Thyroid gland (tissue), 4 donors: Measurements from ENCODE around the gene NMNAT2. TPM values are rescaled to one million over a fixed set of nuclear protein-coding genes. Genes with fewer than 3 reads are reported as not detected.

ENCODE experiments used
- DNase-seq, 2 donors: peaks; one replicate each; pipeline ENCODE4 v3.0.0-alpha.2; 2019
- H3K27ac ChIP-seq, 3 donors: fragments of 200-600 bp; sonication (generic); 1 replicate in 2 of 3; 2 replicates in 1 of 3; pipeline ENCODE4 v1.5.1; 2016 to 2019; ENCODE audit warnings: mild to moderate bottlenecking in 1 of 3, moderate library complexity in 1 of 3
- H3K27me3 ChIP-seq: fragments of 200-600 bp; sonication (generic); one replicate; pipeline ENCODE4 v1.5.1; 2019
- H3K36me3 ChIP-seq, 2 donors: fragments of 200-600 bp; sonication (generic); one replicate each; pipeline ENCODE4 v1.5.1; 2016 to 2019
- H3K4me1 ChIP-seq, 2 donors: fragments of 200-600 bp; sonication (generic); one replicate each; pipeline ENCODE4 v1.5.1; 2017 to 2019
- H3K4me3 ChIP-seq, 3 donors: fragments of 200-600 bp; sonication (generic); replicated peaks in 1 of 3; 1 replicate in 2 of 3; 2 replicates in 1 of 3; pipeline ENCODE4 v1.5.1; 2016; ENCODE audit warnings: mild to moderate bottlenecking in 1 of 3
- H3K9me3 ChIP-seq: fragments of 200-600 bp; sonication (generic); one replicate; pipeline ENCODE4 v1.5.1; 2017
- POLR2A ChIP-seq, 2 donors: fragments of 450-650 bp; IDR thresholded peaks; one replicate each; pipeline ENCODE4 v1.6.1; 2017; ENCODE audit warnings: antibody characterized with exemption in 2 of 2, mild to moderate bottlenecking in 2 of 2, moderate library complexity in 1 of 2
- WGBS, 2 donors: methylation state at CpG; one replicate each; pipeline ENCODE4 v1.1.5; 2017; 5-methylcytosine and 5-hydroxymethylcytosine counted together
- intact Hi-C: fragments of 100-400 bp; cut with DNase I; formaldehyde crosslinking; loops from one replicate; pipeline ENCODE4 v1.15.1; 2023
- total RNA-seq, 4 donors: library from RNA; depleted of rRNA; stranded (reverse); fragments of >200 nt; gene quantifications; one replicate each; pipeline ENCODE4 v1.2.3, GENCODE V29; 2016
- TF ChIP-seq, protein P1 (sequence below), 6 experiments: fragments of 200-600 bp in 3 of 6; fragments of 450-650 bp in 3 of 6; sonication (generic) in 3 of 6; IDR thresholded peaks; one replicate each; pipeline ENCODE4 v1.5.1; 2016 to 2019; ENCODE audit warnings: antibody characterized with exemption in 6 of 6, mild to moderate bottlenecking in 2 of 6, inconsistent platforms in 1 of 6, moderate library complexity in 1 of 6

NMNAT2 gene
- total RNA-seq, 4 donors from 2014 or later = 7.6 to 39.5 (median 17.3) TPM

DNA sequence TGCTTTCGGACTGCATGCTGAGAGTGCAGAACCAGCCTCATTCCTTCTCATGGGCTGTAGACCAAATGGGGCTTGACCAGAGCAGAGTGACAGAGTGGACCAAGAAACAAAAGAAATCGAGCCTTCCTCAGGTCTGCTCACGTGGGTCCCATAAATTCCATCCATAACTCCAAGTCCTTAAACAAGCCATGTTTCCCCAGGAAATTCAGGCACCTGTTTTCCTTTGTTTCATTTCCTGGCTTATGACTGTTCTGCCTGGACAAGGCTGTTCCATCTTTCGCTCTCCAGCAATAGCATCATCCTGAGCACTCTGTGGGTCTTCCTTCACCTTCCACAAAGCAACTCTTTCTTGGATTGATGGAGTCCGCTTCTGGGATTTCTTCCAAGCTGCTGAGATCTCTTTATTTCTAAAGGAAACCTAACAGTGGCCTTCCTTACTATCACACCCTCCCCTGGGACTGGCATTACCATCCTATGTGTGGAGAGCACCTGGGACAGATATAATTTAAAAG, 168.2 kb downstream of the NMNAT2 start:
- TF ChIP-seq, protein P1, sequence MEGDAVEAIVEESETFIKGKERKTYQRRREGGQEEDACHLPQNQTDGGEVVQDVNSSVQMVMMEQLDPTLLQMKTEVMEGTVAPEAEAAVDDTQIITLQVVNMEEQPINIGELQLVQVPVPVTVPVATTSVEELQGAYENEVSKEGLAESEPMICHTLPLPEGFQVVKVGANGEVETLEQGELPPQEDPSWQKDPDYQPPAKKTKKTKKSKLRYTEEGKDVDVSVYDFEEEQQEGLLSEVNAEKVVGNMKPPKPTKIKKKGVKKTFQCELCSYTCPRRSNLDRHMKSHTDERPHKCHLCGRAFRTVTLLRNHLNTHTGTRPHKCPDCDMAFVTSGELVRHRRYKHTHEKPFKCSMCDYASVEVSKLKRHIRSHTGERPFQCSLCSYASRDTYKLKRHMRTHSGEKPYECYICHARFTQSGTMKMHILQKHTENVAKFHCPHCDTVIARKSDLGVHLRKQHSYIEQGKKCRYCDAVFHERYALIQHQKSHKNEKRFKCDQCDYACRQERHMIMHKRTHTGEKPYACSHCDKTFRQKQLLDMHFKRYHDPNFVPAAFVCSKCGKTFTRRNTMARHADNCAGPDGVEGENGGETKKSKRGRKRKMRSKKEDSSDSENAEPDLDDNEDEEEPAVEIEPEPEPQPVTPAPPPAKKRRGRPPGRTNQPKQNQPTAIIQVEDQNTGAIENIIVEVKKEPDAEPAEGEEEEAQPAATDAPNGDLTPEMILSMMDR (IDR thresholded peaks at IDR 0.05) = no peak
- TF ChIP-seq POLR2A (IDR thresholded peaks at IDR 0.05) = no peak
- Histone ChIP-seq H3K36me3 (no peaks in the 10 kb centered on the region), H3K4me1 (no peaks in the 10 kb centered on the region), H3K4me3 (no peak overlapping the region), H3K27ac (no peak overlapping the region), H3K27me3 (no peaks in the 10 kb centered on the region), H3K9me3 (no peaks in the 10 kb centered on the region)
- no peak for DNase-seq
- 83 to 91% methylated on average over 5 of the region's 5 CpGs for WGBS, 2 donors
- intact Hi-C loops = no loop called here

DNA sequence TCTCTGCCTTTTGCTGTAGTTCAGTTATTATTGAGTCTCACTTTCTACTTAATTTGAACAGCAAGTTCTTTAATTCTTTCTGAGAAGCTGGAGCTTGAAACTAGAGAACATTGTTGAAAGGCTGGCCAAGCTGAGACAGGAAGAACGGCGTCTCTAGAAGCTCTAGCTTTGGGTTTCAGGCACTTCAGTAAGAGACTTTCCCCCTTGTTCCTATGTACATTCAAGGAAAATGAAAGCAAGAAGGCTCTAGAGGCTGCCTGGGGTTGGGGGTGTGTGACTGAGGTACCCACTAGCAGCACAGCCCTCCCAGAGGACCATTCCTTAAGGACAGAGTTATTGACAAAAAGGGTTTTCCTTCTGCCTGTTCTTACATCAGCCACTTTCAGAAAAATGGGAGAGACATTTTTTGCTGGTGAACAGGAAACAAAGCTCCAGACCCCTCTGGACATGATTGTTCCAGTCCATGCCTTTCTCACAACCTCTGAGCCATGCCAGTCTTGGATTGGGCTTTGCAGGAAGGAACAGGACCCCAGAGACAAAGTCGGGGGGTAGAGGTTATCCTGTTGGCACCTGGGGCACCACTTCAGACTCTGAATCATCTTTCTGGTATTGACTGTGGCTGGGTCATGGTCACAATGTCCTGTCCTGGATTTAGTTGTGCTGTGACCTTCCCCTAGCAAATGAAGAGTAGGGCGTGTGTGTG, 169.0 kb downstream of the NMNAT2 start:
- Histone ChIP-seq H3K9me3 (no peaks in the 10 kb centered on the region), H3K27ac (no peak overlapping the region), H3K4me1 (peaks cover 0 to 4% of the 10 kb centered on the region in 2 donors), H3K27me3 (no peaks in the 10 kb centered on the region), H3K4me3 (no peak overlapping the region), H3K36me3 (no peaks in the 10 kb centered on the region)
- WGBS, 2 donors = 66 to 79% methylated on average over 4 of the region's 4 CpGs
- DNase-seq = no peak
- no peak for TF ChIP-seq POLR2A (IDR thresholded peaks at IDR 0.05)
- TF ChIP-seq, protein P1 (IDR thresholded peaks at IDR 0.05) = no peak
- intact Hi-C loops = no loop called here

DNA sequence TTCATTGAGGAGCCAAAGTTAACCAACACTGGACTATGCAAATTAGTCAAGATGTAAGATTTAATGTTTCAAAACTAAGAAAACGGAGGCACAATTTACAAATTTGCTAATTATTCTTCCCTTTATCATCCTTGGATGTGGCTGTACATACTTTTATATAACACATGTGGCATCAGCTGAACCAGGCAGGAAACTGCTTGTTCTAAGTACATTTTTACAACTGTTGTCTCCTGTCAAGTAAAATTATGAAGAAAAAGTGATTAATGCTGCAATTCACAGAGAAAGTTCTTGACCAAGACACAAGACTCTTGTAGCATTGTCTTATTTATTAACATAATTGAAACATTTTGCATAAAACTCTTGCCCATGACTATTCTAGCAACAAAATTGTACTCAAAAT, 170.2 kb downstream of the NMNAT2 start:
- no peaks in the 10 kb centered on the region for H3K36me3 ChIP-seq

DNA sequence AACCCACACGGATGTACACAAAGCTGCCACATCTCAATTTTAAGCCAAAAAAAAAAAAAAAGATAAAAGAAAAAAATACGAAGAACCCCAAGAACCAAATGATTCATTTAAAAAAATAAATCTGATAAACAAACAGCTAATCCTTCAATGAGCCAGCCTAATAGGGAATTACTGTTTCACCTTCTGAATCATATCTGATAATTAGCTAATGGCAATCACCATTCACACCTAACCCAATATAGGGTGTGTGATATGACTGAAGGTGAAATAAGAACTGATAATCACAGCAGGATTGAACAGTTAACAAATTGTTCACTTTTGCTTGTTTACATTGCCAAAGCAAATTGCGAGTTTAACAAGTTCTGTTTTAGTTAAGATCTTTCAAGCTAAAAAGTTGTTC, 170.7 kb downstream of the NMNAT2 start:
- DNase-seq = no peak
- Histone ChIP-seq H3K4me3 (no peak overlapping the region), H3K9me3 (no peaks in the 10 kb centered on the region), H3K36me3 (no peaks in the 10 kb centered on the region), H3K27ac (no peak overlapping the region), H3K4me1 (peaks cover 0 to 4% of the 10 kb centered on the region in 2 donors), H3K27me3 (no peaks in the 10 kb centered on the region)
- intact Hi-C loops = no loop called here
- TF ChIP-seq, protein P1 (IDR thresholded peaks at IDR 0.05) = no peak
- TF ChIP-seq POLR2A (IDR thresholded peaks at IDR 0.05) = no peak
- 92 to 94% methylated on average over 3 of the region's 3 CpGs for WGBS, 2 donors

More for the DNA sequence above, 170.2 kb downstream of the NMNAT2 start:
- intact Hi-C loops = no loop called here
- DNase-seq = no peak
- 89 to 96% methylated on average over 1 of the region's 1 CpG for WGBS, 2 donors
- peaks cover 0 to 4% of the 10 kb centered on the region in 2 donors for H3K4me1 ChIP-seq
- H3K4me3 ChIP-seq = no peak overlapping the region
- H3K27ac ChIP-seq = no peak overlapping the region
- no peaks in the 10 kb centered on the region for H3K9me3 ChIP-seq
- H3K27me3 ChIP-seq = no peaks in the 10 kb centered on the region
- TF ChIP-seq, protein P1 (IDR thresholded peaks at IDR 0.05) = no peak
- TF ChIP-seq POLR2A (IDR thresholded peaks at IDR 0.05) = no peak

DNA sequence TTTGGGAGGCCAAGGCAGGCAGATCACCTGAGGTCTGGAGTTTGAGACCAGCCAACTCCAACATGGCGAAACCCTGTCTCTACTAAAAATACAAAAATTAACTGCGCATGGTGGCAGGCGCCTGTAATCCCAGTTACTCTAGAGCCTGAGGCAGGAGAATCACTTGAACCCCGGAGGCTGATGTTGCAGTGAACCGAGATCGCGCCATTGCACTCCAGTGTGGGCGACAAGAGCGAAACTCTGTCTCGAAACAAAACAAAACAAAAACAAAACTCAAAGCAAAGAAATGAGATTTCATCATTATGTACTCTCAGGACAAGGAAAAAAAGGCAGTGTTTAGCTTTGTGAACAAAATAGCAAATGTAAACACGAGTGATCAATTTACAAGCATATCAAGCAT, 171.1 kb downstream of the NMNAT2 start:
- DNase-seq = no peak
- H3K27ac ChIP-seq = no peak overlapping the region
- intact Hi-C loops = no loop called here
- H3K4me1 ChIP-seq = peaks cover 0 to 4% of the 10 kb centered on the region in 2 donors
- H3K36me3 ChIP-seq = no peaks in the 10 kb centered on the region
- no peaks in the 10 kb centered on the region for H3K27me3 ChIP-seq
- WGBS, 2 donors = 97 to 98% methylated on average over 11 of the region's 11 CpGs
- H3K4me3 ChIP-seq = no peak overlapping the region
- TF ChIP-seq, protein P1 (IDR thresholded peaks at IDR 0.05) = no peak
- no peak for TF ChIP-seq POLR2A (IDR thresholded peaks at IDR 0.05)
- no peaks in the 10 kb centered on the region for H3K9me3 ChIP-seq
